ENCODE measurements around the gene ZAP70. TPM values are rescaled to one million over a fixed set of nuclear protein-coding genes. Genes with fewer than 3 reads are reported as not detected.

Gene ZAP70
- total and polyA plus RNA-seq, 2 of the 13 experiments (the other 11 are each of a cell fraction or from before 2014, with no cell fraction given): 0.51 to 4.0 TPM

- TF ChIP-seq GLMP (CRISPR knock-in tag; IDR thresholded peaks at IDR 0.05; ENCODE audit: borderline replicate concordance) (no peak), ZBTB49 (CRISPR knock-in tag; IDR thresholded peaks at IDR 0.05; ENCODE audit: borderline replicate concordance) (no peak), AGO2 (optimal IDR thresholded peaks at IDR 0.05; ENCODE audit: low read depth, low read length) (no peak), GPN1 (CRISPR knock-in tag; IDR thresholded peaks at IDR 0.05; ENCODE audit: borderline replicate concordance) (no peak), ZNF256 (CRISPR knock-in tag; conservative IDR thresholded peaks at IDR 0.05) (peak; percentile 76), HOXD1 (CRISPR knock-in tag; IDR thresholded peaks at IDR 0.05) (0 out of 2 replicates have a peak, but pooled peaks have one; percentile 34), ZNF18 (CRISPR knock-in tag; IDR thresholded peaks at IDR 0.05; ENCODE audit: insufficient replicate concordance) (peak; percentile 12), FIP1L1 (IDR thresholded peaks at IDR 0.05; ENCODE audit: borderline replicate concordance, insufficient read depth, low read depth, low read length) (no peak), LRRFIP1 (CRISPR knock-in tag; conservative IDR thresholded peaks at IDR 0.05) (no peak), KDM4B (CRISPR knock-in tag; IDR thresholded peaks at IDR 0.05) (peak; percentile 88), CTCF (CRISPR knock-in tag; IDR thresholded peaks at IDR 0.05) (peak; percentile 52), SP5 (CRISPR knock-in tag; IDR thresholded peaks at IDR 0.05; ENCODE audit: borderline replicate concordance, low read depth) (no peak), SCMH1 (CRISPR knock-in tag; IDR thresholded peaks at IDR 0.05; ENCODE audit: borderline replicate concordance) (no peak), ZNF639 (CRISPR knock-in tag; conservative IDR thresholded peaks at IDR 0.05) (peak; percentile 59)
These were observed 49.3 kb upstream of the ZAP70 start, which contains the start of gene ACTR1B (continued) for GRCh38 chr2:97663962-97664635.
